GM12878 (cell line): ENCODE measurements around the gene SQOR. TPM values are rescaled to one million over a fixed set of nuclear protein-coding genes. Genes with fewer than 3 reads are reported as not detected.

Source experiments
- ATAC-seq: fragments of 200-7000 bp; cut with Tn5 transposase; 3 replicates; pipeline ENCODE4 v1.9.1; 2020; ENCODE audit warnings: mild to moderate bottlenecking, moderate library complexity
- BruUV-seq: library from RNA; stranded (reverse); fragments of 400-500 nt; replicated peaks from 2 replicates; lab custom pipeline; 2021; lab: Mats Ljungman, UMichigan
- CTCF ChIA-PET: fragments of 300-600 bp; sonication (Branson Sonifier 250); formaldehyde crosslinking; extraction: SDS; loops from one replicate; lab custom pipeline; 2021; ENCODE audit warnings: inconsistent platforms; lab: Yijun Ruan, JAX
- POLR2A ChIA-PET: fragments of 350-600 bp; formaldehyde crosslinking; extraction: SDS; loops from one replicate; lab custom pipeline; 2021; ENCODE audit warnings: inconsistent platforms; lab: Charles Lee
- RAD21 ChIA-PET: fragments of 300-600 bp; sonication (Branson Sonifier 250); formaldehyde crosslinking; loops from one replicate; lab custom pipeline; 2023; ENCODE audit warnings: antibody characterized with exemption; ENCODE audit not compliant: unreplicated experiment; lab: Charles Lee
- SMC1A ChIA-PET: fragments of 300-600 bp; sonication (Branson Sonifier 250); formaldehyde crosslinking; loops from one replicate; lab custom pipeline; 2023; ENCODE audit not compliant: unreplicated experiment, uncharacterized antibody; lab: Charles Lee
- DNase-seq: peaks from one replicate; pipeline ENCODE4 v3.0.0-alpha.2; 2011; ENCODE audit warnings: low read depth, low spot score
- FAIRE-seq: peaks from 3 replicates; lab custom pipeline; 2011; peaks lifted over from hg19 to GRCh38; lab: Jason Lieb, UNC
- H2AFZ ChIP-seq: 2 replicates; pipeline ENCODE4 v1.6.0; 2011; ENCODE audit warnings: low read depth, low read length, control low read depth; ENCODE audit not compliant: control insufficient read depth
- H3K27ac ChIP-seq: 2 replicates; pipeline ENCODE4 v1.5.1; 2011; ENCODE audit warnings: control low read depth; ENCODE audit not compliant: control insufficient read depth, insufficient read depth
- H3K27me3 ChIP-seq, 2 experiments: replicated peaks in 1 of 2; 2 replicates each; pipeline versions ENCODE4 v1.6.0 to v1.6.1; 2011; ENCODE audit warnings: low read length in 1 of 2; ENCODE audit not compliant: control insufficient read depth in 2 of 2, insufficient read depth in 2 of 2
- H3K36me3 ChIP-seq, 2 experiments: 2 replicates each; pipeline ENCODE4 v1.5.1; 2011; ENCODE audit warnings: low read length in 1 of 2; ENCODE audit not compliant: control insufficient read depth in 2 of 2, insufficient read depth in 2 of 2
- H3K4me1 ChIP-seq: 2 replicates; pipeline ENCODE4 v1.6.1; 2011; ENCODE audit warnings: mild to moderate bottlenecking, low read length, moderate library complexity, mixed read lengths; ENCODE audit not compliant: control insufficient read depth, insufficient read depth
- H3K4me2 ChIP-seq: 2 replicates; pipeline ENCODE4 v1.6.0; 2011; ENCODE audit warnings: control low read depth; ENCODE audit not compliant: control insufficient read depth, insufficient read depth
- H3K4me3 ChIP-seq: fragments of 200-600 bp; sonication (generic); 2 replicates; pipeline ENCODE4 v1.5.1; 2016
- H3K79me2 ChIP-seq: 2 replicates; pipeline ENCODE4 v1.6.0; 2011; ENCODE audit warnings: low read length; ENCODE audit not compliant: control insufficient read depth, insufficient read depth
- H3K9ac ChIP-seq: 2 replicates; pipeline ENCODE4 v1.8.0; 2011; ENCODE audit warnings: low read length, control low read depth, mixed read lengths; ENCODE audit not compliant: control insufficient read depth, insufficient read depth
- H3K9me3 ChIP-seq: replicated peaks from 3 replicates; pipeline ENCODE4 v1.5.1; 2011; ENCODE audit warnings: mild to moderate bottlenecking, low read length; ENCODE audit not compliant: control insufficient read depth, insufficient read depth
- H4K20me1 ChIP-seq: 2 replicates; pipeline ENCODE4 v1.6.0; 2011; ENCODE audit not compliant: control insufficient read depth, insufficient read depth
- CREB1 ChIP-seq: IDR thresholded peaks from 2 replicates; pipeline ENCODE4 v1.6.1; 2012; ENCODE audit warnings: low read depth, mild to moderate bottlenecking, inconsistent platforms
- DPF2 ChIP-seq: fragments of 450-650 bp; IDR thresholded peaks from 2 replicates; pipeline ENCODE4 v1.6.1; 2017; ENCODE audit warnings: mild to moderate bottlenecking
- LARP7 ChIP-seq: fragments of 450-650 bp; IDR thresholded peaks from 2 replicates; pipeline ENCODE4 v1.6.1; 2017; ENCODE audit warnings: mild to moderate bottlenecking
- MEF2B ChIP-seq: fragments of 450-650 bp; IDR thresholded peaks from 2 replicates; pipeline ENCODE4 v1.6.1; 2018; ENCODE audit warnings: mild to moderate bottlenecking, moderate library complexity; ENCODE audit not compliant: partially characterized antibody, poor library complexity, severe bottlenecking
- NBN ChIP-seq: fragments of 450-650 bp; IDR thresholded peaks from 2 replicates; pipeline ENCODE4 v1.6.1; 2016
- NFXL1 ChIP-seq: fragments of 450-650 bp; IDR thresholded peaks from 2 replicates; pipeline ENCODE4 v1.6.1; 2017; ENCODE audit warnings: antibody characterized with exemption, mild to moderate bottlenecking, borderline replicate concordance
- PAX8 ChIP-seq: fragments of 450-650 bp; IDR thresholded peaks from 2 replicates; pipeline ENCODE4 v1.6.1; 2017; ENCODE audit warnings: mild to moderate bottlenecking, moderate library complexity
- POLR2A ChIP-seq: IDR thresholded peaks from 2 replicates; pipeline ENCODE4 v1.6.1; 2011; ENCODE audit warnings: low read depth, mild to moderate bottlenecking, low read length
- RAD21 ChIP-seq: IDR thresholded peaks from 2 replicates; pipeline ENCODE4 v1.6.1; 2011; ENCODE audit warnings: mild to moderate bottlenecking, low read depth, low read length, moderate library complexity; ENCODE audit not compliant: insufficient read depth
- TBL1XR1 ChIP-seq: IDR thresholded peaks from 2 replicates; pipeline ENCODE4 v1.6.1; 2012; ENCODE audit warnings: low read depth, low read length, improper control_type of control experiment
- ZNF384 ChIP-seq: IDR thresholded peaks from 2 replicates; pipeline ENCODE4 v1.6.1; 2012; ENCODE audit warnings: low read depth, mild to moderate bottlenecking, low read length, improper control_type of control experiment, borderline replicate concordance
- WGBS: methylation state at CpG from one replicate; pipeline ENCODE4 v1.1.6; 2016; ENCODE audit warnings: low lambda C conversion rate; ENCODE audit not compliant: insufficient replicate concordance, insufficient coverage; ENCODE audit errors: missing lambda C conversion rate; 5-methylcytosine and 5-hydroxymethylcytosine counted together
- in situ Hi-C: fragments of 300-500 bp; cut with MboI; formaldehyde crosslinking; loops from 9 replicates; pipeline ENCODE4 v1.14.3; 2018; ENCODE audit warnings: mixed read lengths
- intact Hi-C: fragments of 100-400 bp; cut with micrococcal nuclease; formaldehyde crosslinking; loops from one replicate; pipeline ENCODE4 v1.14.2; 2022; ENCODE audit not compliant: unreplicated experiment
- polyA plus RNA-seq, 11 experiments: library from polyadenylated mRNA; depleted of rRNA in 4 of 11; unstranded in 6 of 11; stranded (reverse) in 5 of 11; fragments of >200 nt; fragmentation: Nextera tagmentation in 4 of 11; fragmentation: Illumina TruSeq in 1 of 11; extraction: Ambion mirVana in 4 of 11; extraction: Trizol in 1 of 11; gene quantifications; 1 replicate in 1 of 11; 2 replicates in 10 of 11; pipeline versions ENCODE4 v1.2.1 to v1.2.3, GENCODE V29; 2011 to 2016; ENCODE audit warnings: inconsistent platforms in 2 of 11, missing spikeins in 2 of 11, low read depth in 1 of 11
- total RNA-seq, 4 experiments: library from RNA; depleted of rRNA in 3 of 4; stranded (reverse); fragments of >200 nt in 3 of 4; fragmentation: Illumina TruSeq in 1 of 4; extraction: Trizol in 1 of 4; gene quantifications; 2 replicates each; pipeline versions ENCODE4 v1.2.1 to v1.2.3, GENCODE V29; 2013 to 2021
- TF ChIP-seq, protein P1 (sequence below): fragments of 450-650 bp; IDR thresholded peaks from 2 replicates; pipeline ENCODE4 v1.6.1; 2017; ENCODE audit warnings: low read depth, mild to moderate bottlenecking, moderate library complexity
- TF ChIP-seq, protein P2 (sequence below): fragments of 150-350 bp; IDR thresholded peaks from 2 replicates; pipeline ENCODE4 v1.6.1; 2016; ENCODE audit warnings: low read depth, low read length

Gene SQOR
- total and polyA plus RNA-seq, 10 of the 15 experiments (the other 5 are each of a cell fraction or from before 2014, with no cell fraction given): 14.5 to 74.7 (median 44.2) TPM

DNA sequence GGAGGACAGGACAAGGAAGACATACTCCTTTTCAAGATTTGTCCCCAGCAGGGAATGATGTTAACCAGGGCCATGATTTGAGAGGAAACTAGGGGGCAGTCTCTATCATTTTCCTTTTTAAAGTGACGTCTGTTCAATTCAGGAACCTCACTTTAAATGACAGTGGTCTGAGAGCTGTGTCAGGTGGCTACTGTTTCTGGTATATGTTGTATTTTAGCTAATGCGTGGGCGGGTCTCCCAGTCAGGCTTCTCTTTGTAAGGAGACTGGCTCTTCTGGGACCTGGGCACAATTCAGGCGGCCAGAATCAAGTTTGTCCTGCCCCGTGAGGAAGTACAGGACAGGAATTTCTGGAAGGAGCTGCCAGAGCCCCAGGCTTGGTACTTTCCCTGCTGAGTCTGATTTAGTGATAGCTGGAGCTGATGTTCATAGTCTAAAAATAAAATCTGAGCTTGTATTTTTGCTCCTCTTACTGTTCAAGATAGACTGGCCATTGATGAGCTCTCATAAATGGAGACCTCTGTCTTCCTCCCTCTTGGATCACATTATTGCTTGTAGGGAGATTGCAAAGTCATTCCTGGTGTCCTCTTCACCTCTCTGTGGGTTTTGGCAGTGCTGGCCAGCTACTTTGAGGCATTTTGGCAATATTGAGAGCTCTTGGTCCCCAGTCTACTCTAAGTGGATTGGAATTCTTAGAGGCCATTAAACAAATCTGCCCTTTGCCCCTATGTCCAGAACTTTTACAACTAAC lies 25.6 kb downstream of the SQOR start:
- POLR2A ChIA-PET: no interaction called here
- Histone ChIP-seq H3K36me3 (peaks cover 2% of the 10 kb centered on the region in 2 experiments; a peak in 3 of 4 replicates), H3K4me1 (no peaks in the 10 kb centered on the region), H3K4me2 (no peak overlapping the region), H3K27me3 (no peaks in the 10 kb centered on the region), H3K79me2 (no peaks in the 10 kb centered on the region), H3K9ac (no peak overlapping the region), H4K20me1 (no peaks in the 10 kb centered on the region), H2AFZ (no peak overlapping the region), H3K4me3 (no peak overlapping the region), H3K27ac (no peak overlapping the region), H3K9me3 (no peaks in the 10 kb centered on the region)
- RAD21 ChIA-PET: no interaction called here
- CTCF ChIA-PET: interaction anchor here (1.2 to 1.8 kb wide), 3 partner anchors 14 to 203 kb away, joined by 3 to 4 read pairs (median 4); no protein-coding TSS in a partner anchor
- intact Hi-C loops (no loop called here), in situ Hi-C loops (no loop called here)
- SMC1A ChIA-PET: interaction anchor here (0.9 to 1.0 kb wide), 2 partner anchors 10 to 17 kb away, joined by 3 read pairs; no protein-coding TSS in a partner anchor
- 86% methylated on average over 5 of the region's 5 CpGs for WGBS
- DNase-seq (no peak), FAIRE-seq (no peak), ATAC-seq (no peak)
- TF ChIP-seq LARP7: no peak
- BruUV-seq: no TSS peak

DNA sequence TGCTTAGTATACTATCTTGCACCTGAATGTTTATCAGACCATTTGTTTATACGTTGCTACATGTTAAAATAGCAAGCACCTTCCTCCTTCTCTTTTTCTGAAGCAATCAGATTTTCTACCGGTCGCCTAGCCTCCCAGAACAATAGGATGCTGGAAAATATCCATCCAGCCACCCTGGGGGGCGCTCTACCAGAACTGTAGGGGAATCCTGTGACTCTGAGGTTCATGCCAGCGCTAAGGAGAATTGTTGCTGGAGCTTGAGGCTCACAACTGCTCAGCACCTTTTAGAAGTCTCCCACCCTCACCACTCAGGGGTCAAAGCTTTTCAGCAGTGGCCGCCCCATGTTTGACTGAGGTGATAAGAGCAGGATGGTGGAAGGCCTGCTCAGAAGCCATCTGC lies 27.5 kb downstream of the SQOR start:
- in situ Hi-C loops: no loop called here
- TF ChIP-seq DPF2 (no peak), NFXL1 (no peak), ZNF384 (no peak), MEF2B (no peak), PAX8 (no peak), CREB1 (no peak), POLR2A (no peak), TBL1XR1 (no peak), NBN (no peak), RAD21 (no peak)
- TF ChIP-seq, protein P1, sequence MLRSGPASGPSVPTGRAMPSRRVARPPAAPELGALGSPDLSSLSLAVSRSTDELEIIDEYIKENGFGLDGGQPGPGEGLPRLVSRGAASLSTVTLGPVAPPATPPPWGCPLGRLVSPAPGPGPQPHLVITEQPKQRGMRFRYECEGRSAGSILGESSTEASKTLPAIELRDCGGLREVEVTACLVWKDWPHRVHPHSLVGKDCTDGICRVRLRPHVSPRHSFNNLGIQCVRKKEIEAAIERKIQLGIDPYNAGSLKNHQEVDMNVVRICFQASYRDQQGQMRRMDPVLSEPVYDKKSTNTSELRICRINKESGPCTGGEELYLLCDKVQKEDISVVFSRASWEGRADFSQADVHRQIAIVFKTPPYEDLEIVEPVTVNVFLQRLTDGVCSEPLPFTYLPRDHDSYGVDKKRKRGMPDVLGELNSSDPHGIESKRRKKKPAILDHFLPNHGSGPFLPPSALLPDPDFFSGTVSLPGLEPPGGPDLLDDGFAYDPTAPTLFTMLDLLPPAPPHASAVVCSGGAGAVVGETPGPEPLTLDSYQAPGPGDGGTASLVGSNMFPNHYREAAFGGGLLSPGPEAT: no peak
- TF ChIP-seq, protein P2, sequence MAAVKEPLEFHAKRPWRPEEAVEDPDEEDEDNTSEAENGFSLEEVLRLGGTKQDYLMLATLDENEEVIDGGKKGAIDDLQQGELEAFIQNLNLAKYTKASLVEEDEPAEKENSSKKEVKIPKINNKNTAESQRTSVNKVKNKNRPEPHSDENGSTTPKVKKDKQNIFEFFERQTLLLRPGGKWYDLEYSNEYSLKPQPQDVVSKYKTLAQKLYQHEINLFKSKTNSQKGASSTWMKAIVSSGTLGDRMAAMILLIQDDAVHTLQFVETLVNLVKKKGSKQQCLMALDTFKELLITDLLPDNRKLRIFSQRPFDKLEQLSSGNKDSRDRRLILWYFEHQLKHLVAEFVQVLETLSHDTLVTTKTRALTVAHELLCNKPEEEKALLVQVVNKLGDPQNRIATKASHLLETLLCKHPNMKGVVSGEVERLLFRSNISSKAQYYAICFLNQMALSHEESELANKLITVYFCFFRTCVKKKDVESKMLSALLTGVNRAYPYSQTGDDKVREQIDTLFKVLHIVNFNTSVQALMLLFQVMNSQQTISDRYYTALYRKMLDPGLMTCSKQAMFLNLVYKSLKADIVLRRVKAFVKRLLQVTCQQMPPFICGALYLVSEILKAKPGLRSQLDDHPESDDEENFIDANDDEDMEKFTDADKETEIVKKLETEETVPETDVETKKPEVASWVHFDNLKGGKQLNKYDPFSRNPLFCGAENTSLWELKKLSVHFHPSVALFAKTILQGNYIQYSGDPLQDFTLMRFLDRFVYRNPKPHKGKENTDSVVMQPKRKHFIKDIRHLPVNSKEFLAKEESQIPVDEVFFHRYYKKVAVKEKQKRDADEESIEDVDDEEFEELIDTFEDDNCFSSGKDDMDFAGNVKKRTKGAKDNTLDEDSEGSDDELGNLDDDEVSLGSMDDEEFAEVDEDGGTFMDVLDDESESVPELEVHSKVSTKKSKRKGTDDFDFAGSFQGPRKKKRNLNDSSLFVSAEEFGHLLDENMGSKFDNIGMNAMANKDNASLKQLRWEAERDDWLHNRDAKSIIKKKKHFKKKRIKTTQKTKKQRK: no peak

More for the DNA sequence above, 27.5 kb downstream of the SQOR start:
- H3K36me3 ChIP-seq: peaks cover 2% of the 10 kb centered on the region in 2 experiments; a peak in 3 of 4 replicates
- no peak overlapping the region for H3K9ac ChIP-seq
- no peak overlapping the region for H3K27ac ChIP-seq
- 89% methylated on average over 6 of the region's 6 CpGs for WGBS
- no peaks in the 10 kb centered on the region for H3K79me2 ChIP-seq
- ATAC-seq: no peak
- H3K4me2 ChIP-seq: no peak overlapping the region
- no peaks in the 10 kb centered on the region for H4K20me1 ChIP-seq
- ChIA-PET RAD21 (no interaction called here), CTCF (no interaction called here), SMC1A (no interaction called here), POLR2A (no interaction called here)
- H3K9me3 ChIP-seq: no peaks in the 10 kb centered on the region
- H3K27me3 ChIP-seq: no peaks in the 10 kb centered on the region
- H2AFZ ChIP-seq: no peak overlapping the region
- H3K4me1 ChIP-seq: no peaks in the 10 kb centered on the region
- BruUV-seq: no TSS peak
- no peak overlapping the region for H3K4me3 ChIP-seq
- no peak for FAIRE-seq
- DNase-seq: no peak
- intact Hi-C loops: no loop called here
